WTC11 (cell line): ENCODE results near the gene TEX261. TPM values are rescaled to one million over a fixed set of nuclear protein-coding genes. Genes with fewer than 3 reads are reported as not detected.
A peak's percentile ranks its signal among the peaks of the same experiment; 100 is the strongest.

ENCODE experiments used
- ATAC-seq: fragments of 200-7000 bp; cut with Tn5 transposase; 2 replicates; pipeline ENCODE4 v1.10.0; 2021; ENCODE audit warnings: mild to moderate bottlenecking, moderate library complexity
- Bru-seq: library from RNA; stranded (reverse); fragments of 400-500 nt; gene quantifications from one replicate; lab custom pipeline; 2021; lab: Mats Ljungman, UMichigan
- CTCF ChIA-PET: fragments of 300-600 bp; sonication (Branson Sonifier 250); formaldehyde crosslinking; loops from one replicate; lab custom pipeline; 2021; ENCODE audit warnings: antibody characterized with exemption; lab: Charles Lee
- POLR2A ChIA-PET: fragments of 350-600 bp; sonication (Branson Sonifier 250); formaldehyde crosslinking; loops from one replicate; lab custom pipeline; 2021; ENCODE audit warnings: antibody characterized with exemption; lab: Charles Lee
- DNase-seq: peaks from one replicate; pipeline ENCODE4 v3.0.0; 2021; ENCODE audit warnings: low spot score
- H3K27ac Mint-ChIP-seq: 2 replicates; pipeline ENCODE4 v1.8.0; 2021; ENCODE audit warnings: mixed read lengths
- H3K27me3 Mint-ChIP-seq: 2 replicates; pipeline ENCODE4 v1.8.0; 2021; ENCODE audit warnings: low read depth, mild to moderate bottlenecking, moderate library complexity, mixed read lengths
- H3K36me3 Mint-ChIP-seq: 2 replicates; pipeline ENCODE4 v1.8.0; 2021; ENCODE audit warnings: mixed read lengths
- H3K4me1 Mint-ChIP-seq: 2 replicates; pipeline ENCODE4 v1.8.0; 2022; ENCODE audit warnings: mixed read lengths
- H3K4me3 Mint-ChIP-seq: 2 replicates; pipeline ENCODE4 v1.8.0; 2021; ENCODE audit warnings: mild to moderate bottlenecking, moderate library complexity, mixed read lengths
- H3K9me3 Mint-ChIP-seq: 2 replicates; pipeline ENCODE4 v1.8.0; 2021; ENCODE audit warnings: mixed read lengths
- CBFB ChIP-seq: sonication (generic); formaldehyde crosslinking; IDR thresholded peaks from 2 replicates; pipeline ENCODE4 v1.8.1; 2022; ENCODE audit warnings: mild to moderate bottlenecking, low read depth, missing genetic modification reagents
- CREM ChIP-seq: sonication (generic); formaldehyde crosslinking; IDR thresholded peaks from 2 replicates; pipeline ENCODE4 v1.8.1; 2022; ENCODE audit warnings: mild to moderate bottlenecking, missing genetic modification reagents, moderate library complexity
- ELF4 ChIP-seq: sonication (generic); formaldehyde crosslinking; IDR thresholded peaks from 2 replicates; pipeline ENCODE4 v1.8.1; 2022; ENCODE audit warnings: low read depth, mild to moderate bottlenecking, moderate library complexity, missing genetic modification reagents
- ETV6 ChIP-seq: sonication (generic); formaldehyde crosslinking; IDR thresholded peaks from 2 replicates; pipeline ENCODE4 v1.8.1; 2022; ENCODE audit warnings: mild to moderate bottlenecking, missing genetic modification reagents
- FOXJ3 ChIP-seq: sonication (generic); formaldehyde crosslinking; IDR thresholded peaks from 2 replicates; pipeline ENCODE4 v1.9.0; 2021; ENCODE audit warnings: missing genetic modification reagents, mild to moderate bottlenecking, borderline replicate concordance
- FOXK1 ChIP-seq: sonication (generic); formaldehyde crosslinking; IDR thresholded peaks from 2 replicates; pipeline ENCODE4 v1.8.0; 2022; ENCODE audit warnings: mild to moderate bottlenecking, moderate library complexity, missing genetic modification reagents
- FOXP1 ChIP-seq: sonication (generic); formaldehyde crosslinking; IDR thresholded peaks from 2 replicates; pipeline ENCODE4 v1.8.0; 2022; ENCODE audit warnings: missing genetic modification reagents, mild to moderate bottlenecking, moderate library complexity, borderline replicate concordance
- GABPB1 ChIP-seq: sonication (generic); formaldehyde crosslinking; IDR thresholded peaks from 2 replicates; pipeline ENCODE4 v1.8.1; 2023; ENCODE audit warnings: mild to moderate bottlenecking, missing genetic modification reagents
- GRHL2 ChIP-seq: fragments of 250-450 bp; sonication (Bioruptor Pico); IDR thresholded peaks from 2 replicates; pipeline ENCODE4 v1.8.0; 2022; ENCODE audit warnings: mild to moderate bottlenecking, moderate library complexity; ENCODE audit not compliant: insufficient replicate concordance, severe bottlenecking
- GTF2I ChIP-seq: fragments of 250-450 bp; sonication (Bioruptor Pico); conservative IDR thresholded peaks from 2 replicates; pipeline ENCODE4 v1.4.0; 2021; ENCODE audit warnings: mild to moderate bottlenecking
- NFATC4 ChIP-seq: fragments of 250-450 bp; sonication (Bioruptor Pico); IDR thresholded peaks from 2 replicates; pipeline ENCODE4 v1.9.0; 2021; ENCODE audit warnings: mild to moderate bottlenecking
- NR3C1 ChIP-seq: sonication (generic); formaldehyde crosslinking; conservative IDR thresholded peaks from 2 replicates; pipeline ENCODE4 v1.8.1; 2023; ENCODE audit warnings: low read depth, mild to moderate bottlenecking, missing genetic modification reagents
- SOX15 ChIP-seq: fragments of 250-450 bp; sonication (Bioruptor Pico); IDR thresholded peaks from 2 replicates; pipeline ENCODE4 v1.9.0; 2021; ENCODE audit warnings: mild to moderate bottlenecking
- SP1 ChIP-seq: sonication (generic); formaldehyde crosslinking; conservative IDR thresholded peaks from 2 replicates; pipeline ENCODE4 v1.8.1; 2022; ENCODE audit warnings: missing genetic modification reagents
- TP53 ChIP-seq: sonication (generic); formaldehyde crosslinking; IDR thresholded peaks from 2 replicates; pipeline ENCODE4 v1.8.1; 2023; ENCODE audit warnings: mild to moderate bottlenecking, missing genetic modification reagents
- ZBTB21 ChIP-seq: sonication (generic); formaldehyde crosslinking; IDR thresholded peaks from 2 replicates; pipeline ENCODE4 v1.8.1; 2023; ENCODE audit warnings: mild to moderate bottlenecking, missing genetic modification reagents, borderline replicate concordance
- ZNF138 ChIP-seq: sonication (generic); formaldehyde crosslinking; conservative IDR thresholded peaks from 2 replicates; pipeline ENCODE4 v1.8.1; 2022; ENCODE audit warnings: mild to moderate bottlenecking, moderate library complexity, missing genetic modification reagents
- ZNF423 ChIP-seq: fragments of 250-450 bp; sonication (Bioruptor Pico); IDR thresholded peaks from 2 replicates; pipeline ENCODE4 v2.1.2; 2022; ENCODE audit warnings: mild to moderate bottlenecking, moderate library complexity
- long read RNA-seq, 3 experiments: library from RNA in 1 of 3; library from capped mRNA in 1 of 3; library from polyadenylated mRNA in 1 of 3; unstranded in 2 of 3; stranded (forward) in 1 of 3; transcript quantifications; one replicate each; pipeline ENCODE4 v2.0.0, GENCODE V29; 2021
- total RNA-seq: library from RNA; stranded (reverse); gene quantifications from 3 replicates; pipeline ENCODE4 v1.2.3, GENCODE V29; 2021
- TF ChIP-seq, protein P1 (sequence below): fragments of 250-450 bp; sonication (Bioruptor Pico); IDR thresholded peaks from 2 replicates; pipeline ENCODE4 v1.9.0; 2021; ENCODE audit warnings: moderate library complexity, mild to moderate bottlenecking, inconsistent platforms, borderline replicate concordance
- TF ChIP-seq, protein P2 (sequence below): sonication (generic); formaldehyde crosslinking; IDR thresholded peaks from 2 replicates; pipeline ENCODE4 v1.8.1; 2023; ENCODE audit warnings: mild to moderate bottlenecking, moderate library complexity, missing genetic modification reagents
- TF ChIP-seq, protein P3 (sequence below): sonication (generic); formaldehyde crosslinking; IDR thresholded peaks from 2 replicates; pipeline ENCODE4 v1.8.1; 2022; ENCODE audit warnings: mild to moderate bottlenecking, moderate library complexity, missing genetic modification reagents
- TF ChIP-seq, protein P4 (sequence below): fragments of 250-450 bp; sonication (Bioruptor Pico); IDR thresholded peaks from 2 replicates; pipeline ENCODE4 v1.9.0; 2021; ENCODE audit warnings: mild to moderate bottlenecking
- TF ChIP-seq, protein P5 (sequence below): sonication (generic); formaldehyde crosslinking; IDR thresholded peaks from 2 replicates; pipeline ENCODE4 v1.8.1; 2023; ENCODE audit warnings: mild to moderate bottlenecking, missing genetic modification reagents, moderate library complexity
- TF ChIP-seq, protein P6 (sequence below): sonication (generic); formaldehyde crosslinking; IDR thresholded peaks from 2 replicates; pipeline ENCODE4 v1.8.0; 2022; ENCODE audit warnings: mild to moderate bottlenecking, missing genetic modification reagents

Gene TEX261
- 15.2 to 18.3 TPM (median 17.0 TPM) in 3 replicates for total RNA-seq
- percentile 83 among the genes with signal in this experiment for Bru-seq, nascent RNA
- long read RNA-seq, experiment 1, transcript TEX261-202 (5 exons, 758 nt) = minor isoform, 24 of 125 reads
- long read RNA-seq, experiment 1, transcript TEX261-201 (6 exons, 3,441 nt) = major isoform, 75 of 125 reads
- long read RNA-seq, experiment 1, partial matches to known transcripts = 2 of 125 reads
- long read RNA-seq, experiment 1, other reads (novel, unspliced or antisense) = 23 of 125 reads
- long read RNA-seq, experiment 2, transcript TEX261-201 (6 exons, 3,441 nt) = major isoform, 5 of 14 reads
- long read RNA-seq, experiment 2, partial matches to known transcripts = 1 of 14 reads
- long read RNA-seq, experiment 2, other reads (novel, unspliced or antisense) = 4 of 14 reads
- long read RNA-seq, experiment 3, partial matches to known transcripts = 0 of 3 reads
- long read RNA-seq, experiment 3, other reads (novel, unspliced or antisense) = 0 of 3 reads

DNA sequence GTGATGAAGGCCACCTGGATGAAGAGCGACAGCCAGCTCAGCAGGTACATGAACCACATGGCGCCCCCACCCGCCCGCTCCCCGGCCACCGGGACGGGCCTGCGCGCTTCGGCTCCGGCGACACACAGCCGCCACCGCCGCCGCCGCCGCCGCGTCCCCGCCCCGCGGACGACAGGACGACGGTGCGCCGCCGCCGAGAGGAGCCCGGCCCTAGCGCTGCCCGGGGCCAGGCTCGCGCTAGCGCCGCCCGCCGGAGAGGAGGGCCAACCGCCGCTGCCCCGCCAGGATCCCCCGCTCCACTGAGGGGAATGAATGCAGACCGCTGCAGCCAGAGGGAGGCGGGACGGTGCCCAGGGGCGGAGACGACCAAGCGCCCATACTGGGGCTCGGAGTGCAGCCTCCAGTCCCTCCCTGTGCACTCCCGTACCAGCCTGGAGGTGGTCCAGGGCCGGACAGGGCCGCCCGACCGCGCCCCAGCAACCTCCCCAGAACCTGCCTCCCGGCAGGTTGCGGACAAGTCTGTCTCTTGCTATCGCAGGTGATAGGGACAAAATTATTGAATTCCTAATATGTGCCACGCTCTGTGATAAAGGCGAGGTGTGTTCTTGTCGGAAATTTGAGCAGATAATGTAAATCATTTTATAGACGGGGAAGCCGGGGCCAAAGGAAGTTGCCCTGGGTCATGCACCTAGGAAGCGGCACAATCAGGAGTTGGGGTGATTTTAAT, at the start of gene TEX261:
TSS of gene TEX261 (minus strand) at position 175 of the 727 bp plus-strand sequence. CDS start at position 59, 116 bp downstream.
- CTCF ChIA-PET = interaction anchor here (0.8 kb wide), 1 partner anchor 17 kb away, joined by 3 read pairs; the partner anchor contains the start of gene ANKRD53
- 0 out of 2 replicates have a peak, but pooled peaks cover 4% of the 10 kb centered on the region for H3K36me3 Mint-ChIP-seq

DNA sequence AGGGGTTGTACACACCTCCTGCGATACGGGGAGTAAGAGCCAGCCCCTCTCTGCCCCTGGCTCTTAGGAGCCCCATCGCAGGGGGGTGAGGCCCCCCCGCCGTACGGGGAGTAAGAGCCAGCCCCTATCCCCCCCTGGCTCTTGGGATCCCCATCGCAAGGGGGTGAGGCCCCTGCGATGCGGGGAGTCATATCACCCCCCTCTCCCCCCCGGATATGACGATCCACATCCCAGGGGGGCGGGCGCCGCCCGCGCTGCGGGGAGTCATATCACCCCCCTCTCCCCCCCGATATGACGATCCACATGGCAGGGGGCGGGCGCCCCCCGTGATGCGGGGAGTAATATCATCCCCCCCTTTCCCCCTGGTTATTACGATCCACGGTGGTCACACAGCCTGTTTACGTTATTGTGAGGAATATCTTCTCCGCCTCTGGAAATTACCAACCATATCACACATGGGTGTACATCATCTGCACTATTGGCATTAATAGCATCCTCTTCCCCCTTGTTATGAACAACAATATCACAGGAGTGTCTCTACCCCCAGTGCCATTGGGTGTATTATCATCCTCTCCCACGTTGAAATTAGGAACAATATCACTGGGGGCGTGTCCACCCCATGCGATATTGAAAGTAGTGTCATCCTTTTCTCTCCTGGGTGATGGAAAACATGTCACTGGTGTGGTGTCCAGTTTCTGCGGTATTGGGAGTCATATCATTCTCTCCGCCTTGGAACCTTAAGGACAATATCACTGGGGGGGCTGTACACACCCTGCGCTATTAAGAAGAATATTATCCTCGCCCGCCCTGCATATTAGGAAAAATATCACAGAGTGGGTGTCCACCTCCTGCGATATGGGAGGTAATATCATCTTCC, 49.1 kb upstream of the TEX261 start:
- CTCF ChIA-PET = no interaction called here
- Mint-ChIP-seq H3K27ac (no peak overlapping the region), H3K4me3 (no peak overlapping the region), H3K36me3 (no peaks in the 10 kb centered on the region), H3K4me1 (no peaks in the 10 kb centered on the region), H3K9me3 (no peaks in the 10 kb centered on the region), H3K27me3 (peaks cover 6% of the 10 kb centered on the region; the same call in 1 of the 2 replicates)
- ATAC-seq = no peak
- DNase-seq = no peak
- POLR2A ChIA-PET = no interaction called here
- TF ChIP-seq, protein P1, sequence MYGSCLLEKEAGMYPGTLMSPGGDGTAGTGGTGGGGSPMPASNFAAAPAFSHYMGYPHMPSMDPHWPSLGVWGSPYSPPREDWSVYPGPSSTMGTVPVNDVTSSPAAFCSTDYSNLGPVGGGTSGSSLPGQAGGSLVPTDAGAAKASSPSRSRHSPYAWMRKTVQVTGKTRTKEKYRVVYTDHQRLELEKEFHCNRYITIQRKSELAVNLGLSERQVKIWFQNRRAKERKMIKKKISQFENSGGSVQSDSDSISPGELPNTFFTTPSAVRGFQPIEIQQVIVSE (CRISPR knock-in tag) = no peak

More for the DNA sequence above, at the start of gene TEX261:
- H3K27me3 Mint-ChIP-seq = peaks cover 27% of the 10 kb centered on the region
- peak; percentile 94 for DNase-seq
- no peak for TF ChIP-seq NFATC4 (CRISPR knock-in tag)
- no peak for TF ChIP-seq GTF2I (CRISPR knock-in tag)
- TF ChIP-seq, protein P2, sequence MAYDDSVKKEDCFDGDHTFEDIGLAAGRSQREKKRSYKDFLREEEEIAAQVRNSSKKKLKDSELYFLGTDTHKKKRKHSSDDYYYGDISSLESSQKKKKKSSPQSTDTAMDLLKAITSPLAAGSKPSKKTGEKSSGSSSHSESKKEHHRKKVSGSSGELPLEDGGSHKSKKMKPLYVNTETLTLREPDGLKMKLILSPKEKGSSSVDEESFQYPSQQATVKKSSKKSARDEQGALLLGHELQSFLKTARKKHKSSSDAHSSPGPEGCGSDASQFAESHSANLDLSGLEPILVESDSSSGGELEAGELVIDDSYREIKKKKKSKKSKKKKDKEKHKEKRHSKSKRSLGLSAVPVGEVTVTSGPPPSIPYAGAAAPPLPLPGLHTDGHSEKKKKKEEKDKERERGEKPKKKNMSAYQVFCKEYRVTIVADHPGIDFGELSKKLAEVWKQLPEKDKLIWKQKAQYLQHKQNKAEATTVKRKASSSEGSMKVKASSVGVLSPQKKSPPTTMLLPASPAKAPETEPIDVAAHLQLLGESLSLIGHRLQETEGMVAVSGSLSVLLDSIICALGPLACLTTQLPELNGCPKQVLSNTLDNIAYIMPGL (CRISPR knock-in tag) = peak; percentile 85
- TF ChIP-seq SOX15 (CRISPR knock-in tag) = no peak
- TF ChIP-seq, protein P3, sequence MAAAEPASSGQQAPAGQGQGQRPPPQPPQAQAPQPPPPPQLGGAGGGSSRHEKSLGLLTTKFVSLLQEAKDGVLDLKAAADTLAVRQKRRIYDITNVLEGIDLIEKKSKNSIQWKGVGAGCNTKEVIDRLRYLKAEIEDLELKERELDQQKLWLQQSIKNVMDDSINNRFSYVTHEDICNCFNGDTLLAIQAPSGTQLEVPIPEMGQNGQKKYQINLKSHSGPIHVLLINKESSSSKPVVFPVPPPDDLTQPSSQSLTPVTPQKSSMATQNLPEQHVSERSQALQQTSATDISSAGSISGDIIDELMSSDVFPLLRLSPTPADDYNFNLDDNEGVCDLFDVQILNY (CRISPR knock-in tag) = peak; percentile 53; the same call in 1 of the 2 replicates
- TF ChIP-seq CBFB (CRISPR knock-in tag) = 0 out of 2 replicates have a peak, but pooled peaks have one; percentile 86
- peak; percentile 62; the same call in 1 of the 2 replicates for TF ChIP-seq ZBTB21
- no peak for TF ChIP-seq ZNF423 (CRISPR knock-in tag)
- no peak for TF ChIP-seq ELF4 (CRISPR knock-in tag)
- 0 out of 2 replicates have a peak, but pooled peaks have one; percentile 8 for TF ChIP-seq ZNF138
- no peak for TF ChIP-seq FOXP1 (CRISPR knock-in tag)
- TF ChIP-seq, protein P4, sequence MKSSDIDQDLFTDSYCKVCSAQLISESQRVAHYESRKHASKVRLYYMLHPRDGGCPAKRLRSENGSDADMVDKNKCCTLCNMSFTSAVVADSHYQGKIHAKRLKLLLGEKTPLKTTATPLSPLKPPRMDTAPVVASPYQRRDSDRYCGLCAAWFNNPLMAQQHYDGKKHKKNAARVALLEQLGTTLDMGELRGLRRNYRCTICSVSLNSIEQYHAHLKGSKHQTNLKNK = no peak
- TF ChIP-seq GABPB1 (CRISPR knock-in tag) = no peak; the same call in 1 of the 2 replicates
- no peak for TF ChIP-seq GRHL2 (CRISPR knock-in tag)
- 0 out of 2 replicates have a peak, but pooled peaks have one; percentile 74 for TF ChIP-seq NR3C1 (CRISPR knock-in tag)
- TF ChIP-seq FOXJ3 (CRISPR knock-in tag) = no peak
- TF ChIP-seq, protein P5, sequence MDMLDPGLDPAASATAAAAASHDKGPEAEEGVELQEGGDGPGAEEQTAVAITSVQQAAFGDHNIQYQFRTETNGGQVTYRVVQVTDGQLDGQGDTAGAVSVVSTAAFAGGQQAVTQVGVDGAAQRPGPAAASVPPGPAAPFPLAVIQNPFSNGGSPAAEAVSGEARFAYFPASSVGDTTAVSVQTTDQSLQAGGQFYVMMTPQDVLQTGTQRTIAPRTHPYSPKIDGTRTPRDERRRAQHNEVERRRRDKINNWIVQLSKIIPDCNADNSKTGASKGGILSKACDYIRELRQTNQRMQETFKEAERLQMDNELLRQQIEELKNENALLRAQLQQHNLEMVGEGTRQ (CRISPR knock-in tag) = peak; percentile 49; the same call in 1 of the 2 replicates
- TF ChIP-seq TP53 (CRISPR knock-in tag) = peak; percentile 64; the same call in 1 of the 2 replicates
- TF ChIP-seq ETV6 (CRISPR knock-in tag) = peak; percentile 57
- TF ChIP-seq CREM = peak; percentile 70
- TF ChIP-seq FOXK1 = peak; percentile 57; the same call in 1 of the 2 replicates
- peak; percentile 91 for TF ChIP-seq SP1 (CRISPR knock-in tag)
- TF ChIP-seq, protein P6, sequence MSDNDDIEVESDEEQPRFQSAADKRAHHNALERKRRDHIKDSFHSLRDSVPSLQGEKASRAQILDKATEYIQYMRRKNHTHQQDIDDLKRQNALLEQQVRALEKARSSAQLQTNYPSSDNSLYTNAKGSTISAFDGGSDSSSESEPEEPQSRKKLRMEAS (CRISPR knock-in tag) = no peak
- TF ChIP-seq, all 79 proteins: peak for 12
- Mint-ChIP-seq H3K27ac (no peak within 1 kb of the TSS), H3K4me1 (peaks cover 17% of the 10 kb centered on the region), H3K4me3 (peak within 1 kb of the TSS; percentile 89), H3K9me3 (no peaks in the 10 kb centered on the region)
- peak; percentile 97 for ATAC-seq
- POLR2A ChIA-PET = no interaction called here
